BJ (cell line): ENCODE results near the gene EXOSC7. TPM values are rescaled to one million over a fixed set of nuclear protein-coding genes. Genes with fewer than 3 reads are reported as not detected.

Experiments used
- CTCF ChIA-PET: fragments of 350-600 bp; formaldehyde crosslinking; extraction: SDS; loops from one replicate; lab custom pipeline; 2021; ENCODE audit warnings: antibody characterized with exemption, inconsistent platforms; lab: Yijun Ruan, JAX
- POLR2A ChIA-PET: fragments of 300-600 bp; sonication (Branson Sonifier 250); formaldehyde crosslinking; extraction: SDS; loops from one replicate; lab custom pipeline; 2021; ENCODE audit warnings: antibody characterized with exemption; lab: Charles Lee
- DNase-seq: peaks from one replicate; pipeline ENCODE4 v3.0.0-alpha.2; 2011; ENCODE audit warnings: low read depth
- H3K27me3 ChIP-seq: 2 replicates; pipeline ENCODE4 v1.6.0; 2011; ENCODE audit warnings: low read length; ENCODE audit not compliant: control insufficient read depth, insufficient read depth
- H3K36me3 ChIP-seq: 2 replicates; pipeline ENCODE4 v1.5.1; 2011; ENCODE audit warnings: low read length; ENCODE audit not compliant: control insufficient read depth, insufficient read depth
- H3K4me3 ChIP-seq: 2 replicates; pipeline ENCODE4 v1.5.1; 2011; ENCODE audit warnings: low read depth, mild to moderate bottlenecking, control low read depth, low read length
- CTCF ChIP-seq: IDR thresholded peaks from 2 replicates; pipeline ENCODE4 v1.5.1; 2011; ENCODE audit warnings: low read depth, mild to moderate bottlenecking, control low read depth, inconsistent platforms, low read length, moderate library complexity; ENCODE audit not compliant: insufficient read depth
- polyA plus RNA-seq: library from polyadenylated mRNA; depleted of rRNA; stranded (reverse); fragments of >200 nt; gene quantifications from 2 replicates; pipeline ENCODE4 v1.2.3, GENCODE V29; 2011

The EXOSC7 gene
- polyA plus RNA-seq, 1 experiment, result 45.4 TPM

- no peak for TF ChIP-seq CTCF
- DNase-seq, result no peak
- H3K27me3 ChIP-seq, result no peaks in the 10 kb centered on the region
- peaks cover 12% of the 10 kb centered on the region for H3K36me3 ChIP-seq
- no peak overlapping the region for H3K4me3 ChIP-seq
- ChIA-PET CTCF (interaction anchor here (1.1 kb wide), 1 partner anchor 33 kb away, joined by 3 read pairs; no protein-coding TSS in a partner anchor), POLR2A (no interaction called here)
These were observed 27.4 kb downstream of the EXOSC7 start for GRCh38 chr3:45003406-45003805.

DNA sequence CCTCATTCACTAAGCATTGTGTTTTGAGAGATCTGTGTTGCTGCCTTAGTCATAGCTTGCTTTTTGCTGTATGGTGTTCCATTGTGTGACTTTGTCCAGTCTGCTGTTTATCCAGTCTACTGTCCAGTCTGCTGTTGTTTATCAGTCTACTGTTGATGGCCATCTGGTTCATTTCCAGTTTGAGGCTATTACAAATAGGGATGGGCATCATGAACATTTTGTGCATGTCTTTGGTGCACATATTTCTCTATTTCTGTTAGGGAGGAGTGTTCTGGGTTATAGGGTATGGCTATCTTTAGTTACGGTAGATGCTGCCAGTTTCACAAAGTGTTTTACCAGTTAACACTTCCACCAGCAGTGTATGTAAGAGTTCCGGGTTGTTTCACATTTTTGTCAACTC is 27.8 kb downstream of the EXOSC7 start:
- POLR2A ChIA-PET, result no interaction called here
- no peak for DNase-seq

GRCh38 chr3:45007091-45007490 is 31.0 kb downstream of the EXOSC7 start:
- H3K27me3 ChIP-seq, result no peaks in the 10 kb centered on the region
- peaks cover 4% of the 10 kb centered on the region for H3K36me3 ChIP-seq
- H3K4me3 ChIP-seq, result no peak overlapping the region
- ChIA-PET CTCF (no interaction called here), POLR2A (no interaction called here)
- TF ChIP-seq CTCF, result no peak
- no peak for DNase-seq

More for the DNA sequence above, 27.8 kb downstream of the EXOSC7 start:
- CTCF ChIA-PET, result no interaction called here
- no peak overlapping the region for H3K4me3 ChIP-seq
- no peaks in the 10 kb centered on the region for H3K27me3 ChIP-seq
- TF ChIP-seq CTCF, result no peak
- peaks cover 10% of the 10 kb centered on the region for H3K36me3 ChIP-seq

- Histone ChIP-seq H3K27me3 (no peaks in the 10 kb centered on the region), H3K4me3 (no peak overlapping the region), H3K36me3 (peaks cover 4% of the 10 kb centered on the region)
- no peak for DNase-seq
- ChIA-PET POLR2A (no interaction called here), CTCF (no interaction called here)
- TF ChIP-seq CTCF, result no peak
These were observed 32.1 kb downstream of the EXOSC7 start for GRCh38 chr3:45008117-45008516.

DNA sequence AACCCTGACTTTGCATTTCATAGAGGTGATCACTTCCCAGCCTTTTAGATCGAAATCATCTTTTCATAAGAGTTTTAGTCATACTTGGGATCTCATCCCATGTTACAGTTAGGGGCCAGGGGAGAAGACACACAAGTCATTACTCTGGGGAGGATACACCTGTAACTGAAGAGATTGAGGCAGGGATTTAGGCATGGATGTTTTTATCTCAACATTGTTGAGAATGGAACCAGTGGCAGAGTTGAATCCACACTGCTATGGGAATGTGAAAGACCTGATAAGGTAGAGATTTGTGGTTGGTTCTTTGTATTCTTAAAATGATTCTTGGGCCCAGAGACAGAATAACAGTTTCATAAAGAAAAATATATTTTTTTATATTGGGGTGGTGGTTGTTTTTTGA is 33.8 kb downstream of the EXOSC7 start:
- H3K4me3 ChIP-seq, result no peak overlapping the region
- CTCF ChIA-PET, result no interaction called here
- peaks cover 3% of the 10 kb centered on the region for H3K36me3 ChIP-seq
- DNase-seq, result no peak
- TF ChIP-seq CTCF, result no peak
- no peaks in the 10 kb centered on the region for H3K27me3 ChIP-seq
- POLR2A ChIA-PET, result no interaction called here
